ENCODE measurements around the gene POLR3B.

The POLR3B gene

DNA sequence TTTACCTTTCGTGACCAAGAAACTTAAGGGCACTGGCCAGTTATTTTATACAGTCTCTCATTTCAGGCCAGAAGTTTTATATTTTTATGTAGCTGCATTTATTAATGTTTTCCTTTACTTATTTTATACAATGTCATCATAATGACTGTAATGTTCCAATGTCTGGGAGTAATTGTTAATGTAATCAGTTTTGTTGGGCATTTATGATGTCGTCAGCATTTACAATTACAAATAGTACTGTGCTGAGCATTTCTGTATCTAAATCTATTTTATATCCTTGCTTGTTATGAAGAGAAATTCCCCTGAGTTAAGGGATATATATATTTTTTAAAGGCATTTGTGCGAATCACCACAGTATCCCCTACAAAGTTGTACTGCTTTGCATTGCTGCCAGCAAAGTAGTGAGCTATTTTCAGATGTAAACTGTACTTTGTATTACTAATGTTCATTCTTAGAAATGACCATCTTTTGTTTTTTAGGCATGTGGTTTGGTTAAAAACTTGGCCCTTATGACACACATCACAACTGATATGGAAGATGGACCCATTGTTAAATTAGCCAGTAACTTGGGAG lies 74.4 kb downstream of the POLR3B start:
- in situ Hi-C loops (cut with MboI; ENCODE audit: low pct_unique_long_range_greater_than_20kb, low sequenced_read_pairs, unreplicated experiment) = no loop called here
- no peak for DNase-seq (ENCODE audit: low spot score)
- TF ChIP-seq CTCF (IDR thresholded peaks at IDR 0.05; ENCODE audit: extremely low read depth, insufficient read depth, missing control alignments) = no peak

DNA sequence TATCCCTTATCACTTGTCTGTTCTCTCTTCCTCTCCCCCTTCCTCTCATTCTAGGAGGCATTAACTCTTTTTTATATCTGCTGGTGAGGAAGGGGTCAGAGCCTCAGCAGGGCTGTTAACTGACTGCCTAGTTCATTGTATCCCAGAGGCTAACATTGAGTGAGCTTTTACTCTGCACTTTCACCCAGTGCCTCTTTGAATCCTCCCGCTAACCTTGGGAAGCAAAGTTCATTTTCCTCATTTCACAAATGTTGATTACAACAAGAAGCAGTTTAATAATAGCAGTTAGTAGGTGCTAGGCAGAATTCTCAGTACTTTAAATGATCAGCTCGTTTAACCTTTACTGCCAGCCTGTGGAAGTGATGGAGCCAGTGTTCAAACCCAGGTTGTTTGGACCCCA lies 75.5 kb downstream of the POLR3B start:
- no peak for TF ChIP-seq CTCF (IDR thresholded peaks at IDR 0.05; ENCODE audit: extremely low read depth, insufficient read depth, missing control alignments)
- in situ Hi-C loops (cut with MboI; ENCODE audit: low pct_unique_long_range_greater_than_20kb, low sequenced_read_pairs, unreplicated experiment) = no loop called here
- no peak for DNase-seq (ENCODE audit: low spot score)

GRCh38 chr12:106434526-106434925 lies 77.0 kb downstream of the POLR3B start:
- in situ Hi-C loops (cut with MboI; ENCODE audit: low pct_unique_long_range_greater_than_20kb, low sequenced_read_pairs, unreplicated experiment) = no loop called here
- no peak for TF ChIP-seq CTCF (IDR thresholded peaks at IDR 0.05; ENCODE audit: extremely low read depth, insufficient read depth, missing control alignments)
- DNase-seq (ENCODE audit: low spot score) = no peak

- TF ChIP-seq CTCF (IDR thresholded peaks at IDR 0.05; ENCODE audit: extremely low read depth, insufficient read depth, missing control alignments) = no peak
- DNase-seq (ENCODE audit: low spot score) = no peak
- in situ Hi-C loops (cut with MboI; ENCODE audit: low pct_unique_long_range_greater_than_20kb, low sequenced_read_pairs, unreplicated experiment) = no loop called here
These were observed 78.6 kb downstream of the POLR3B start for GRCh38 chr12:106436164-106436563.

DNA sequence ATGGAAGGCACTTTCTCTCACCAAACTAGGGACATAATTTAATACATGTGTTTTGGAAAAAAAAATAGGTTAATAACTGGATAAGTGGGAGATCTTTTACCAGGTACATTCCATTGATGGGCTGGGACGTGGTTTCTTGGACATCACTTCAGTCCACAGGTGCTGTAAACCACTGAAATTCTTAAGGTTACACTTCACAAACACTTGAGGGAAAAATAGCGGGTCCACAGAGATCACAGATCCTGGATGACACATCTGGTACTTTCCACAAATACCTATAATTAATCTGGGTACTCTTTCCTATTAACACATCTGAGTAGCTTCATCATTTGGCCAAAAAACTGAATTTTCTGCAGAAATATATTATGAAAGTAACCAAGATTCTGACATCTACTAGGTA lies 85.0 kb downstream of the POLR3B start:
- TF ChIP-seq CTCF (IDR thresholded peaks at IDR 0.05; ENCODE audit: extremely low read depth, insufficient read depth, missing control alignments) = no peak
- no peak for DNase-seq (ENCODE audit: low spot score)
- in situ Hi-C loops (cut with MboI; ENCODE audit: low pct_unique_long_range_greater_than_20kb, low sequenced_read_pairs, unreplicated experiment) = no loop called here

DNA sequence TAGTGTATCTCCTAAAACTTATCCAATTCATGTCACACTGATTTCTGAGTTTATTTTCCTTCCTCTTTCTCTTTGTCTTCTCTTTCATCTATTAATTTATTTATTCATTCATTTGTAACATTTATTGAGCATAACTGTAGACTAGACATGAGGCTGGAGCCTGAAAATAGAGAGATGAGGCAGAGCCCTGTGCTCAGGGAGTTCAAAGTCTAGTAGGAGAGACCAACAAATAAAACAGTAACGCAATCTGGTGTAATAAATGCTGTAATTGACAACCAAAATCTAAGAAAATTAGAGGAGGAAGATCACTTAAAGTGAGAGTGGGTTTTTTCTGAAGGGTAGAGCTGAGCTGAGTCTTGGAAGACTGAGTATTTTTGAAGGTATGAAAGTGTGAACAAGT lies 87.5 kb downstream of the POLR3B start:
- in situ Hi-C loops (cut with MboI; ENCODE audit: low pct_unique_long_range_greater_than_20kb, low sequenced_read_pairs, unreplicated experiment) = no loop called here
- DNase-seq (ENCODE audit: low spot score) = no peak
- no peak for TF ChIP-seq CTCF (IDR thresholded peaks at IDR 0.05; ENCODE audit: extremely low read depth, insufficient read depth, missing control alignments)

GRCh38 chr12:106445959-106446358 lies 88.4 kb downstream of the POLR3B start:
- in situ Hi-C loops (cut with MboI; ENCODE audit: low pct_unique_long_range_greater_than_20kb, low sequenced_read_pairs, unreplicated experiment) = no loop called here
- no peak for DNase-seq (ENCODE audit: low spot score)
- no peak for TF ChIP-seq CTCF (IDR thresholded peaks at IDR 0.05; ENCODE audit: extremely low read depth, insufficient read depth, missing control alignments)

All from GM13977 (cell line).